Breast epithelium (tissue), 3 donors: Measurements from ENCODE around the gene RPL14.

Experiments used
- CTCF ChIP-seq, 3 donors: fragments of 450-650 bp; IDR thresholded peaks; one replicate each; pipeline ENCODE4 v1.5.1; 2016 to 2017; ENCODE audit warnings: antibody characterized with exemption in 3 of 3, mild to moderate bottlenecking in 3 of 3, moderate library complexity in 3 of 3
- POLR2AphosphoS5 ChIP-seq, 3 donors: sonication (generic); formaldehyde crosslinking; IDR thresholded peaks; one replicate each; pipeline ENCODE4 v1.6.1; 2017; ENCODE audit warnings: antibody characterized with exemption in 3 of 3

- TF ChIP-seq CTCF (IDR thresholded peaks at IDR 0.05) = no peak
- no peak for TF ChIP-seq POLR2AphosphoS5 (IDR thresholded peaks at IDR 0.05)
Observed at GRCh38 chr3:40502034-40502433, 44.9 kb downstream of the RPL14 start.
